GM18511 (cell line): ENCODE data around the gene SERPINB5.

Experiments used
- ATAC-seq: cut with Tn5 transposase; IDR thresholded peaks from one replicate; pipeline ENCODE4 v1.9.1; 2021; ENCODE audit warnings: mild to moderate bottlenecking, moderate library complexity; ENCODE audit not compliant: unreplicated experiment

SERPINB5 gene

DNA sequence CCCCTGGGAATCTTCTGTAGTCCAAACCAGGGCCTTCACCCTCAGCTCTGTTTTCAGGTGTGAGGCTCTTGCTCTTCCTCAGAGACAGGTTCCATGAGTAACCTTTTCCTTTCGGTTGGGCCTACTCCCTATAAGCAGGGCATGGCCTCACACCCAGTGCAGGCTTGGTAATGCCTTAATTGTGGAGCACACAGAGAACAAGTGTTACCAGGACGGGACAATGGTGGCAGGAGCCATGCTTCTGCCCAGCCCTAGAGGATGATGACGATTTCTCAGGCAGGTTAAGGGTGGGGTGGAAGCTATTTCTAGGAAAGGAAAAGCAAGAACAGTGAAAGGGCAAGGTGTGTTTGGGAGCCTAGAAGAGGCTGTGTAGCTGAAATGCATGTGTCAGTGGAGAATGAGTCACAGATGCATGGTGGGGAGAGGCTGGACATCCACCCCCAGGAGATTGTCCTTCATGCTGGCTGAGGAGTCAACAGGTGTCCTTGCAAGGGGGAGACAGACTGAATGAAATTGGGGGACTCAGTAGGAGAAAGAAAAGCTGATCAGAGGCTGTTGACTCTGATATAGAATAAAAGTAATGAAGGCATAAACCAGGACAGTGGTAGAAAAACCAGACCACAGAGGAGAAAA lies 43.4 kb downstream of the SERPINB5 start:
- no peak for ATAC-seq

DNA sequence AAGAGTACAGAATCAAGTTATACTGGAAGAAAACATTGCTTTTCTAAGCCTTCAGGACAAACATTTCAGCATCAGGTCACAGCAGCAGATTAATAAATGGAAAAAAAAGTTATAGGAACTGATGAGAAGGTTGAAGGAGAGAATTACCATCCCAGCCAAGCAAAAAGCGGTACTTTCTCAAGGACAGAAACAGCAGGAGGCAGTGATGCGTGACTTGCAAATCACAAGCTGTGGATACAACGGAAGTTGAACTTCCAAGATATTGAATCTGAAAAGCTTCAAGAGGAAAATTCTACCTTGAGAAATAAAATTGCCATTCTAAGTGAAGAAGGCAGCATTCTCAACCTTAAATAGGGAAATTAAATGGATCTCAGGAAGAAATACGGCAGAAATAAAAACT lies 46.9 kb downstream of the SERPINB5 start:
- no peak for ATAC-seq

DNA sequence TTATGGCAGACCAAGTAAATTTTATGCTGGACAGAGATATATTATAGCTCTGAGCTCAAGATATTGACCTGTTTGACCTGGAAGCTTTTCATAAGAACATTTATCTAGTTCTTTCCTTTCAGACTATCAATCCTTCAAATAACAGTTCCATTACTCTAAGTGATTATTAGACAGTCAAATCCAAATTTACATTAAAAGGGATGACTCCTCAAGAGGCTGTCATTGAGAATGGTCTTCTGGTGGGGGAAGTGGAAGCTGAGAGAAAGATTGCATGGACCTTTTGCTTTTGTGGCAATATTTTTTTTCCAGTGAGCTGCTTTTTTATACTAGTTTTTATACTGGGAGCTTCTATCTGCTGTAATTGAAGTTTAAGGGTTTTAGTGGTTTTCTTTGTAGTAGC lies 50.5 kb downstream of the SERPINB5 start:
- no peak for ATAC-seq

DNA sequence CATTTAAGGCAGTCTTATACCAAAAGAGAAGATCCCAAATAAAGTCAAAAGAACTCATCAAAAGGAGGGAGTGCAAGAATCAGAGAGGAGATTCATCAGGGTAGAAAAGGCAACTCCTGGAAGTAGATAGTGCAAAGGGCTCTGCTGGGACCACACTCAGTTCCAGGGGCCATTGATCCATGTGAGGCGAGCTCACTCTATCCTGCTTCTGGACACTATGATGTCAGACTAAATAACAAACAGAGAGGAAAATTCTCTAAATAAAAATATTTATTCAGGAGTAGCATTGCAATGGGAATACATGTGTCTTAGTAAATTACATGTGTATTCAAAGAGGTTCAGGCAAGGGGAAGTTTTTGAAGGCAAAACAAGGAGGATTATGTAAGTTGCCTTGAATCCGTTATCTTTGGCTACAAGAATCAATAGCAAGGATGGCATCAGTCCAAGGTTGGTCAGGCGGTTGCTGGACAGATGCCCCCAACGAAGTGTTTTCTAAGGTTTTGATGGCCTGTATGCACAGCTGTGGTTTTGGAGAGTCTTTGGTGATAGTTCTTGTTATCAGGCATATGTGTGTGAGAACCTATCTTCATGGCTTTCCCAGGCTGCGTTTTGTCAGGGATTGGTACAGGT lies 52.2 kb downstream of the SERPINB5 start:
- no peak for ATAC-seq

DNA sequence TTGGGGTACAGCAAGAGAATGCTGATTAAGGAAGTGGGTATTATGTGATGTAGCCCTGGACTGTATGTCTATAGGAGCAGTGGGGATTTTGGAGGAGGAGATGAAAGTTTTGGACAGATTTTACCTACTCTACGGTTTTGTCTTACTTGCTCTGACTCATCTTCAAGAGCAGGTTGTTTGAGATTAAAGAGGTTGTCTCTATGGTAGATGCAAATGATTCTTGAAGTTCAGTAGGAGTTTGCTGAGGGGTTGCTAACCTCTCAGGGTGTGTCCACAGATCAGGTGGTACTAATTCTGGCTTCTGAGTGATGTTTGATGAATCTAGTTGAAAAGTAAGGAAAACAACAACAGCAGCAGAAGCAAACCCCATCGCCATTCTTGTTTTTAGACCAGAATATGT lies 55.7 kb downstream of the SERPINB5 start:
- no peak for ATAC-seq

DNA sequence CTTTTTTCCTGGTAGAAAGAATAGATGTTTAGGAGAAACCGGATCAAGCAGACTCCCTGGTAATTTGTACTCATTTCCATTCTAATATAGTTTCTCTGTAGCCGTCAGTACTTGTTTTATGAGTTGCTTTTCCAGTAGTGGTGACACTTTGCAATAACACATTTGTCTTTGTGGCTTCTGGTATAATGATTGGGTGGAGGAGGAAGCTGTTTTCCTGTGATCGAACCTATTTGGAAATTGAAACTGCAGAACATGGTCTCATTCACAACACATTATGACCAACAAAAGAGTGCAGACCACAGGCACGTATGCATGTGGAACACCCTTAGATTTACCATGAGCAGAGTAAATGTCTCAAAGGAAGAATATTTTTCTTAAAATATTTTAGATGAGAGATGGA lies 57.9 kb downstream of the SERPINB5 start:
- peak; percentile 68 for ATAC-seq

DNA sequence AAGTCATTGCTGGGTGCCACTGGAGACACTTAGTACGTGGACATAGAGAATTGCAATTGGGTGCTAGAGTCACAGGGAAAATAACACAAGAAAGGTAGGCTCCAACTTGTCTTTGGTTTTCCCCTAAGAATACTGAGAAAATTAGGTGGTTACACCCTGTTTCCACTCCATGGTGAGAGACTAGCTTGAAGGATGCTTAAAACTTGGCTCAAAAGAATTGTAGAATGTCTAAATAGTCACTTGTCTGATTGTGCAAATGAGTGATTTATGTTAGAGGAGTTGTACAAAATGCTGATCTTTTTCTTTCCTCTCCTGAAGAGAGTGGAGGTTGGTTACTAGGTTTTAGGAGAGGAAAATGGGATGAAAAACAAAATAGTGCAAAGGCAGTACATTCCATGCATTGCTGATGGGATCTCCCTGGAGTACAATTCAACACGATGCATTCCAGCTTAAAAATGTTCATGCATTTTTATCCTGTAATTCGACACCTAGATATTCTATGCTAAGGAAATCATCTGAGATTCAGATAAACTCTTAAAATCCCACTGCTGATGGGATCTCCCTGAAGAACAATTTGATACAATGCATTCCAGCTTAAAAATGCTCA lies 63.2 kb downstream of the SERPINB5 start:
- ATAC-seq = no peak

DNA sequence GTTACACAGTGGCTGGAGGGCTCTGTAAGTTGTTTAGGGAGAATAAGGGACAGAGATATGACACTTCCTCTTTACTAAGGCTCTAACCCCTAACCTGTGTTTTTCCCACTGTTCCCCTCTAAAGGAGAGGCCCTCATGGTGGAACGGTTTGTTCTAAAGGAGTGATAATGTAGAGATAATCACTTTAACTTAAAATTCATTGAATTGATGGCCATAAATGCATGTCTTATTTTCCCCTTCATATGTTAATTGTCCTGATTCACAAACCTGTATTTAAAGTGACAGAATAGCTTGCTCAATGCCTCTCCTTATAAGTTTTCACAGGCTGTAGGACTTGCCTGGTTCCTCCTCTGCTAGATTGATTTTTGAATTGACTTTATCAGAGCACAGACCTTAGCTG lies 65.3 kb downstream of the SERPINB5 start, which contains the start of gene SERPINB12:
Gene SERPINB12 (plus strand): TSS at position 301 of the 400 bp plus-strand sequence. CDS start 13,791 bp downstream, outside the sequence.
- ATAC-seq = no peak

DNA sequence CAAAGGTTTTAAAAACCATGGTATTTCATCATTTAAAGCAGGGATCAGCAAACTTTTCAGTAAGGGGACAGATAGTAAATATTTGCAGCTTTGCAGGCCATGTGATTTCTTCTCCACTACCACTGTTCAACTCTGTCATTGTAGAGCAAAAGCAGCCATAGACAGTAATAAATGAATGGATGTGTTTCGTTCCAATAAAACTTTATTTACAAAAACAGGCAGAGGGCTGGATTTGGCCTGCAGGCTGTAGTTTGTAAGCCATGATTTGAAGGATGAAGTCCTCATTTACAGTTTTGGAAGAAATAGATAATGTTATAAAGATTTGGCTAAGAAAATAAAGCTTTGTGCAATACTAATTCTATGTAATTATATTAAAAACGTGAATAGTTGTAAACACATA lies 67.3 kb downstream of the SERPINB5 start:
- ATAC-seq = no peak

DNA sequence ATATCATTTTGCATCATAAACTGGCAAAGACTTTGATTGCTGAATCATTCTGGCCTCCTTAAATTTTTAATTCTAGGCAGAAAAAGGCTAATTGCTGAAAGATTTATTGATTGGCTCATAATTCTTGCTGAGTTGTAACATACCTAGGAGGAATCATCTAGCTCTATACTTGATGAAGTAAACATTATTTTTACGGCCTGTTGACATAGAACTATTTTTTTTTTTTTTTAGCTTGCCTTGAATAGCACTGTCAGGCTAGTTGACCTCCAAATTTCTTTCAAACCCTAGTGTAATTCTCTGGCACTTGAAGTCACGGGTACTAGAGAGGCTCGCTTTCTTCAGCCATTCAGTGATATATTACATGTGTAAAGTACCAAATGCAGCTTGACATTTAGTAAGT lies 68.2 kb downstream of the SERPINB5 start:
- no peak for ATAC-seq

DNA sequence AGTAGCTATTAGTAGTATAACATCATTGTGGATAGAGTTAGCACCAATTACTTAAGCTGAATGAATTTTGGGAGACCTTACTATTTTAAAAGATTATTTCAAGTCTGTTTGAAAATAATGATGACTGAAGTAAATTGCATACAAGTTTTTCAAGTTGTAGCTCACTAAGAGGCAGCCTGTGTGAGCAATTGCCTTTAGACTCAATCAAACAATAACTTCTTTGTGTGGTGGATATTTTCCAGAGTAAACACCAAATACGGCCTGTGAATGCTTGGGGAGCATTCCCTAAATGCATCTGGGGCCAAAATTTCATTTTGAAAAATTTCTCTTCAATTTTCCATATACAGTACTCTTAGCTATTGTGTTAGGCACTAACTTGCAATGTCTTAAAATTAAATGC lies 73.3 kb downstream of the SERPINB5 start:
- no peak for ATAC-seq

DNA sequence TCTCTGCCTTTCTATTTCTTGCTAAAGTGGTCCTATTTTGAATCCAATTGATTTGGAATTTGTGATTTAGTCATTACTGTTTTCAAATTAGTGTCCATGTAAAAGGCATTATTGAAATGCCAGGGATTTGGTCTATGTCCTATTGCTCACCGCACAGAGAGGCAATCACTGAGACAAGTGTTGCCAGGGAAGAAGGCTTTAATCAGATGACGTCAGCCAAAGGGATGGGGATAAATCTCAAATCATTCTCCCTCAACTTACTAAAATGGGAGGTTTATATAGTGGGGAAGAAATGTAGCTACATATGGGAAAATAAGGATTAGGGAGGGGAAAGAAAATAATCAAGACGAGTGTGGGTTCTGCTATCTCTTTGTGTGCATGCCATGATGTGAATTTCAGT lies 75.0 kb downstream of the SERPINB5 start:
- ATAC-seq = no peak

DNA sequence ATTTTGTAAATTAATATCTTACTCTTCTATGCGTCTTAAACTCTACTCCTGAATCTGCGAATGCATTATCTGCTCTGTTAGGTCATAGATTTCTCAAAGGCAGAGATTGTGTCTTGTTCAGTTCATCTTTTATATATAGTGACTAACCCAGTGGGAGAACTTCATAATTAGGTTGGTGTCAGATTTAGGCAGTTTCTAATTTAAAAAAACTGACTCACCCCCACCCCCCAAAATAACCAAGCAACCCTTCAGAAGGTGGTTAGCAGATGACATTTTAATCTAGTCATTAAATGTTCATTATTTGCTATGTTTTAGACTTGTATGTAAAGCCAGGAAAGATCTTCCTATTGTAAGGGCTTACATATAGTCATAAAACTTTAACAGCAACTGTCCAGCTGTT lies 75.8 kb downstream of the SERPINB5 start:
- ATAC-seq = no peak

DNA sequence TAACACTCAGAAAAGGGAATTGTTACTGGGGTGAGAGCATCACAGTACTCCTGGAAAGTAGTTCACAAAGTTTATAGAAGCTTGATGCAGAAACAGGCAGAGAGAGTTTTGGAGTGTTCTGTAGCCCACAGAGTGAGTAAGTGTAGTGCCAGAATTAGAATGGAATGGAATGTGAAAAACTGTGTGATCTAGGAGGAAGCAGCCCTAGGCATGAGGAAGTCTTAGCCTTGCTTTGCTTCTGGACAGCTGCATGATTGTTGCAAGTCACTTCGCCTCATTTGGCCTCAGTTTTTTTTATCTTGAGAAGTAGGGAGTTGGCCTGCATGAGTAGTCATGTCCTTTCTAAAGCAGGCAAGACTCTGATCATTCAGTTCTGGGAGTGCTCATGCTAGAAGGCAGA lies 76.3 kb downstream of the SERPINB5 start:
- no peak for ATAC-seq
